HepG2 (cell line): ENCODE data around the gene RNF222. TPM values are rescaled to one million over a fixed set of nuclear protein-coding genes. Genes with fewer than 3 reads are reported as not detected.

Experiments
- ARID5B ChIP-seq: IDR thresholded peaks from 2 replicates; pipeline ENCODE4 v1.4.0; 2020; ENCODE audit warnings: mild to moderate bottlenecking, missing genetic modification reagents
- HNRNPK ChIP-seq: fragments of 200-400 bp; formaldehyde crosslinking; IDR thresholded peaks from 2 replicates; pipeline ENCODE4 v1.6.1; 2018; ENCODE audit warnings: low read length, low read depth, moderate library complexity, mild to moderate bottlenecking; ENCODE audit not compliant: poor library complexity, severe bottlenecking
- MTERF4 ChIP-seq: sonication (generic); formaldehyde crosslinking; IDR thresholded peaks from 2 replicates; pipeline ENCODE4 v1.8.0; 2023; ENCODE audit warnings: mild to moderate bottlenecking, missing genetic modification reagents
- MXD1 ChIP-seq: sonication (generic); formaldehyde crosslinking; IDR thresholded peaks from 2 replicates; pipeline ENCODE4 v1.4.0; 2020; ENCODE audit warnings: mild to moderate bottlenecking, missing genetic modification reagents
- NFAT5 ChIP-seq: sonication (generic); formaldehyde crosslinking; IDR thresholded peaks from 2 replicates; pipeline ENCODE4 v1.4.0; 2020; ENCODE audit warnings: missing genetic modification reagents
- PHF21A ChIP-seq: sonication (generic); formaldehyde crosslinking; IDR thresholded peaks from 2 replicates; pipeline ENCODE4 v1.5.0; 2020; ENCODE audit warnings: mild to moderate bottlenecking, missing genetic modification reagents
- RBM22 ChIP-seq: fragments of 200-400 bp; formaldehyde crosslinking; optimal IDR thresholded peaks from 2 replicates; pipeline ENCODE3; 2017; ENCODE audit warnings: mild to moderate bottlenecking, low read length, moderate library complexity
- THRA ChIP-seq: sonication (generic); formaldehyde crosslinking; IDR thresholded peaks from 2 replicates; pipeline ENCODE4 v1.4.0; 2020; ENCODE audit warnings: missing genetic modification reagents, borderline replicate concordance
- ZBTB26 ChIP-seq: IDR thresholded peaks from 2 replicates; pipeline ENCODE4 v1.6.1; 2016; ENCODE audit warnings: missing compliant biosample characterization, missing genetic modification reagents, borderline replicate concordance
- ZFYVE20 ChIP-seq: sonication (generic); formaldehyde crosslinking; IDR thresholded peaks from 2 replicates; pipeline ENCODE4 v1.8.0; 2023; ENCODE audit warnings: low read depth, mild to moderate bottlenecking, moderate library complexity, missing genetic modification reagents, borderline replicate concordance
- ZNF672 ChIP-seq: sonication (generic); formaldehyde crosslinking; IDR thresholded peaks from 2 replicates; pipeline ENCODE4 v1.8.1; 2022; ENCODE audit warnings: missing genetic modification reagents
- ZNF839 ChIP-seq: sonication (generic); formaldehyde crosslinking; IDR thresholded peaks from 2 replicates; pipeline ENCODE4 v1.4.0; 2020; ENCODE audit warnings: missing genetic modification reagents, mild to moderate bottlenecking, borderline replicate concordance
- ZNF878 ChIP-seq: sonication (generic); formaldehyde crosslinking; IDR thresholded peaks from 2 replicates; pipeline ENCODE4 v1.8.1; 2023; ENCODE audit warnings: mild to moderate bottlenecking, missing genetic modification reagents, moderate library complexity
- polyA plus RNA-seq, 8 experiments: library from polyadenylated mRNA; depleted of rRNA in 3 of 8; stranded (reverse) in 7 of 8; unstranded in 1 of 8; fragments of >200 nt; fragmentation: Illumina TruSeq in 4 of 8; extraction: Trizol in 4 of 8; gene quantifications; 2 replicates each; pipeline versions ENCODE4 v1.2.1 to v1.2.3, GENCODE V29; 2011 to 2016; ENCODE audit warnings: low read depth in 4 of 8, missing spikeins in 1 of 8, mixed read lengths in 1 of 8; ENCODE audit not compliant: insufficient read depth in 1 of 8
- total RNA-seq, 5 experiments: library from RNA; depleted of rRNA; stranded (reverse); fragments of >200 nt; fragmentation: Illumina TruSeq; extraction: Trizol; gene quantifications; 2 replicates each; pipeline ENCODE4 v1.2.3, GENCODE V29; 2016; ENCODE audit warnings: low read depth in 1 of 5

The RNF222 gene
- total and polyA plus RNA-seq, 2 of the 13 experiments (the other 11 are each of a cell fraction or from before 2014, with no cell fraction given) = not detected

- TF ChIP-seq ZBTB26 (peak; percentile 64; the same call in 1 of the 2 replicates), ZNF878 (peak; percentile 93), THRA (CRISPR knock-in tag) (peak; percentile 92; the same call in 1 of the 2 replicates), NFAT5 (CRISPR knock-in tag) (no peak), ZFYVE20 (CRISPR knock-in tag) (no peak), MXD1 (CRISPR knock-in tag) (no peak), RBM22 (no peak), MTERF4 (CRISPR knock-in tag) (0 out of 2 replicates have a peak, but pooled peaks have one; percentile 49), HNRNPK (no peak), ZNF672 (0 out of 2 replicates have a peak, but pooled peaks have one; percentile 47), PHF21A (CRISPR knock-in tag) (peak; percentile 93), ARID5B (CRISPR knock-in tag) (peak; percentile 100), ZNF839 (CRISPR knock-in tag) (no peak)
Observed at GRCh38 chr17:8420041-8420934, 22.7 kb upstream of the RNF222 start (continued).
